WTC11 (cell line): ENCODE measurements around the gene NPEPPS. TPM values are rescaled to one million over a fixed set of nuclear protein-coding genes. Genes with fewer than 3 reads are reported as not detected.

Source experiments
- ATAC-seq: fragments of 200-7000 bp; cut with Tn5 transposase; 2 replicates; pipeline ENCODE4 v1.10.0; 2021; ENCODE audit warnings: mild to moderate bottlenecking, moderate library complexity
- CTCF ChIA-PET: fragments of 300-600 bp; sonication (Branson Sonifier 250); formaldehyde crosslinking; loops from one replicate; lab custom pipeline; 2021; ENCODE audit warnings: antibody characterized with exemption; lab: Charles Lee
- POLR2A ChIA-PET: fragments of 350-600 bp; sonication (Branson Sonifier 250); formaldehyde crosslinking; loops from one replicate; lab custom pipeline; 2021; ENCODE audit warnings: antibody characterized with exemption; lab: Charles Lee
- DNase-seq: peaks from one replicate; pipeline ENCODE4 v3.0.0; 2021; ENCODE audit warnings: low spot score
- H3K27ac Mint-ChIP-seq: 2 replicates; pipeline ENCODE4 v1.8.0; 2021; ENCODE audit warnings: mixed read lengths
- H3K27me3 Mint-ChIP-seq: 2 replicates; pipeline ENCODE4 v1.8.0; 2021; ENCODE audit warnings: low read depth, mild to moderate bottlenecking, moderate library complexity, mixed read lengths
- H3K36me3 Mint-ChIP-seq: 2 replicates; pipeline ENCODE4 v1.8.0; 2021; ENCODE audit warnings: mixed read lengths
- H3K4me1 Mint-ChIP-seq: 2 replicates; pipeline ENCODE4 v1.8.0; 2022; ENCODE audit warnings: mixed read lengths
- H3K4me3 Mint-ChIP-seq: 2 replicates; pipeline ENCODE4 v1.8.0; 2021; ENCODE audit warnings: mild to moderate bottlenecking, moderate library complexity, mixed read lengths
- H3K9me3 Mint-ChIP-seq: 2 replicates; pipeline ENCODE4 v1.8.0; 2021; ENCODE audit warnings: mixed read lengths
- AFF4 ChIP-seq: sonication (generic); formaldehyde crosslinking; IDR thresholded peaks from 2 replicates; pipeline ENCODE4 v1.8.1; 2023; ENCODE audit warnings: mild to moderate bottlenecking, missing genetic modification reagents, borderline replicate concordance
- E2F1 ChIP-seq: sonication (generic); formaldehyde crosslinking; IDR thresholded peaks from 2 replicates; pipeline ENCODE4 v1.8.0; 2022; ENCODE audit warnings: mild to moderate bottlenecking, missing genetic modification reagents
- E2F4 ChIP-seq: sonication (generic); formaldehyde crosslinking; IDR thresholded peaks from 2 replicates; pipeline ENCODE4 v1.8.1; 2022; ENCODE audit warnings: low read depth, mild to moderate bottlenecking, moderate library complexity, missing genetic modification reagents, borderline replicate concordance
- GTF2I ChIP-seq: fragments of 250-450 bp; sonication (Bioruptor Pico); conservative IDR thresholded peaks from 2 replicates; pipeline ENCODE4 v1.4.0; 2021; ENCODE audit warnings: mild to moderate bottlenecking
- IRF2 ChIP-seq: sonication (generic); formaldehyde crosslinking; IDR thresholded peaks from 2 replicates; pipeline ENCODE4 v1.8.0; 2022; ENCODE audit warnings: low read depth, missing genetic modification reagents, borderline replicate concordance
- MAX ChIP-seq: sonication (generic); formaldehyde crosslinking; IDR thresholded peaks from 2 replicates; pipeline ENCODE4 v1.8.0; 2022; ENCODE audit warnings: mild to moderate bottlenecking, missing genetic modification reagents
- NFYB ChIP-seq: sonication (generic); formaldehyde crosslinking; conservative IDR thresholded peaks from 2 replicates; pipeline ENCODE4 v1.8.0; 2022; ENCODE audit warnings: low read depth, missing genetic modification reagents
- NR2C2 ChIP-seq: sonication (generic); formaldehyde crosslinking; IDR thresholded peaks from 2 replicates; pipeline ENCODE4 v1.8.0; 2022; ENCODE audit warnings: mild to moderate bottlenecking, missing genetic modification reagents
- PRRX2 ChIP-seq: fragments of 250-450 bp; sonication (Bioruptor Pico); IDR thresholded peaks from 2 replicates; pipeline ENCODE4 v1.8.0; 2021; ENCODE audit warnings: mild to moderate bottlenecking
- USF2 ChIP-seq: sonication (generic); formaldehyde crosslinking; IDR thresholded peaks from 2 replicates; pipeline ENCODE4 v1.8.1; 2023; ENCODE audit warnings: mild to moderate bottlenecking, missing genetic modification reagents, moderate library complexity
- ZNF232 ChIP-seq: sonication (generic); formaldehyde crosslinking; IDR thresholded peaks from 2 replicates; pipeline ENCODE4 v1.8.0; 2022; ENCODE audit warnings: mild to moderate bottlenecking, missing genetic modification reagents
- ZNF512 ChIP-seq: sonication (generic); formaldehyde crosslinking; IDR thresholded peaks from 2 replicates; pipeline ENCODE4 v1.8.1; 2022; ENCODE audit warnings: missing genetic modification reagents, borderline replicate concordance
- total RNA-seq: library from RNA; stranded (reverse); gene quantifications from 3 replicates; pipeline ENCODE4 v1.2.3, GENCODE V29; 2021

Gene NPEPPS
- total RNA-seq, 1 experiment from 2014 or later: 127 TPM

GRCh38 chr17:47621293-47622179 lies 90.6 kb downstream of the NPEPPS start (continued):
- TF ChIP-seq ZNF512 (CRISPR knock-in tag) (no peak), GTF2I (CRISPR knock-in tag) (no peak), ZNF232 (CRISPR knock-in tag) (no peak), E2F4 (no peak)
- TF ChIP-seq, all 79 proteins: peak for 0

GRCh38 chr17:47622180-47622549 lies 91.3 kb downstream of the NPEPPS start:
- no peak for ATAC-seq
- Mint-ChIP-seq H3K36me3 (peaks cover 40% of the 10 kb centered on the region), H3K27ac (no peak overlapping the region), H3K4me3 (no peak overlapping the region), H3K4me1 (peaks cover 3% of the 10 kb centered on the region; the same call in 1 of the 2 replicates), H3K27me3 (no peaks in the 10 kb centered on the region), H3K9me3 (no peaks in the 10 kb centered on the region)
- no peak for TF ChIP-seq NR2C2 (CRISPR knock-in tag)
- TF ChIP-seq PRRX2 (CRISPR knock-in tag): no peak
- TF ChIP-seq NFYB (CRISPR knock-in tag): no peak
- CTCF ChIA-PET: no interaction called here
- POLR2A ChIA-PET: no interaction called here
- no peak for DNase-seq

GRCh38 chr17:47624727-47625068 lies 93.8 kb downstream of the NPEPPS start:
- Mint-ChIP-seq H3K27ac (peak overlapping the region; percentile 29; the same call in 1 of the 2 replicates), H3K4me1 (peaks cover 3% of the 10 kb centered on the region; the same call in 1 of the 2 replicates)
- TF ChIP-seq E2F1 (CRISPR knock-in tag): no peak
- TF ChIP-seq NR2C2 (CRISPR knock-in tag): no peak
- no peak for TF ChIP-seq AFF4 (CRISPR knock-in tag)
- no peak for TF ChIP-seq MAX (CRISPR knock-in tag)
- TF ChIP-seq USF2 (CRISPR knock-in tag): no peak
- TF ChIP-seq IRF2 (CRISPR knock-in tag): no peak

More at GRCh38 chr17:47624727-47625068, 93.8 kb downstream of the NPEPPS start:
- DNase-seq: no peak
- ChIA-PET CTCF (interaction anchor here (1.0 to 1.3 kb wide), 3 partner anchors 8 to 25 kb away, joined by 3 to 4 read pairs (median 3); partner anchors contain the start of gene KPNB1), POLR2A (interaction anchor here (1.4 kb wide), 1 partner anchor 24 kb away, joined by 4 read pairs; no protein-coding TSS in a partner anchor)
- H3K27me3 Mint-ChIP-seq: no peaks in the 10 kb centered on the region
- ATAC-seq: no peak
- no peak overlapping the region for H3K4me3 Mint-ChIP-seq
- no peaks in the 10 kb centered on the region for H3K9me3 Mint-ChIP-seq
- H3K36me3 Mint-ChIP-seq: peaks cover 22% of the 10 kb centered on the region
